Activated CD8-positive, alpha-beta memory T cell treated with anti-CD3 and anti-CD28 coated beads for 1 hour (primary cell): Measurements from ENCODE around the gene BRF1.

Experiments
- DNase-seq, 2 donors: peaks; one replicate each; pipeline ENCODE4 v3.0.0-alpha.2; 2020; ENCODE audit warnings: low read depth in 1 of 2; ENCODE audit errors: extremely low read depth in 1 of 2

The BRF1 gene

GRCh38 chr14:105161964-105162668 lies 138.7 kb downstream of the BRF1 start:
- DNase-seq, result no peak

GRCh38 chr14:105161309-105161708 lies 139.5 kb downstream of the BRF1 start:
- DNase-seq, result no peak

GRCh38 chr14:105160776-105161175 lies 140.0 kb downstream of the BRF1 start:
- no peak for DNase-seq

GRCh38 chr14:105159344-105159743 lies 141.5 kb downstream of the BRF1 start:
- DNase-seq, result no peak
